Nephron (organoid): ENCODE data around the gene TRIM63.
A peak's percentile ranks its signal among the peaks of the same experiment; 100 is the strongest.

ENCODE experiments used
- H3K27ac Mint-ChIP-seq, 3 experiments: 2 replicates each; pipeline ENCODE4 v1.8.0; 2020; ENCODE audit warnings: mixed read lengths in 3 of 3, mild to moderate bottlenecking in 2 of 3, moderate library complexity in 1 of 3
- H3K27me3 Mint-ChIP-seq: 2 replicates; pipeline ENCODE4 v1.8.0; 2021; ENCODE audit warnings: low read depth, mild to moderate bottlenecking, moderate library complexity, mixed read lengths
- H3K36me3 Mint-ChIP-seq: 2 replicates; pipeline ENCODE4 v1.8.0; 2020; ENCODE audit warnings: low read depth, mixed read lengths
- H3K4me1 Mint-ChIP-seq: 2 replicates; pipeline ENCODE4 v1.8.0; 2020; ENCODE audit warnings: mixed read lengths
- H3K4me3 Mint-ChIP-seq, 3 experiments: 2 replicates each; pipeline ENCODE4 v1.8.0; 2020; ENCODE audit warnings: mild to moderate bottlenecking in 3 of 3, mixed read lengths in 3 of 3, moderate library complexity in 2 of 3
- H3K9me3 Mint-ChIP-seq: 2 replicates; pipeline ENCODE4 v1.8.0; 2020; ENCODE audit warnings: mixed read lengths
- TF ChIP-seq, protein P1 (sequence below), 3 experiments: fragments of 200-600 bp; sonication (generic); IDR thresholded peaks; one replicate each; pipeline ENCODE4 v1.5.0; 2021; ENCODE audit warnings: antibody characterized with exemption in 3 of 3; ENCODE audit not compliant: unreplicated experiment in 3 of 3

Gene TRIM63

DNA sequence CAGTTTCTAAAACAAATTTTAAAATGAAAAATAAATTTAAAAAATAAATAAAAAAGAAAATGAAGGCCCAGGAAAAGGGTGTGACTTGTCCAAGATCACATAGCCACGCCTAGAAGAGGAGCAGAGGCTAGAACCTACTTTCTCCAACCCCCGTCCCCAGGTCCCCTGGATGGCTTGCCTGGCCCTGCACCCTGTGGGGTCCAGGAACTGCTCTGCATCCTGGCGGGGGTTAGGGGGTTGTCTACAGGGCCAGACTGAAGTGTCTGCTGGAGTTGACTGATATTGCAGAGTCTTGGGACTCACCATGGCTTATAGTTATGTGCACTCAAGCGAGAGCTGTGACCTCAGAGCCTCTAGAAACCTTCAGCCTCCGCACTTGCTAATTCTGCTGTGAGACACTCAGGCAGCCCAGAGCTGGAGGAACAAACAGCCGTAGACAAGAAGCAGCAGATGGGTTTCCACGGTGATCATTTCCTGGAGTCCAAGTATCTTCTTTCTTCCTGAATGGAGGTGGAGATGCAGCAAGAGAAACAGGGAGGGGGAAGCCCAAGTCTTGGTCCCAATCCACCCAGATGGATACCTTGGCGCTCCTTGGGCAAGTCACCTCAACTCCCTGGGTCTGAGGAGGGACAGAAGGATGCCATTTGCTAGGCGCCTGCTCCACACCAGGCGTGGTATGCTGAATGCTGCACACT lies 51.0 kb downstream of the TRIM63 start:
- peaks cover 48% of the 10 kb centered on the region for H3K4me1 Mint-ChIP-seq
- peak overlapping the region in 2 of 3 experiments; percentile 25 to 42 for H3K27ac Mint-ChIP-seq
- no peaks in the 10 kb centered on the region for H3K9me3 Mint-ChIP-seq
- H3K4me3 Mint-ChIP-seq: no peak overlapping the region
- peaks cover 5% of the 10 kb centered on the region for H3K27me3 Mint-ChIP-seq
- H3K36me3 Mint-ChIP-seq: no peaks in the 10 kb centered on the region
- TF ChIP-seq, protein P1, sequence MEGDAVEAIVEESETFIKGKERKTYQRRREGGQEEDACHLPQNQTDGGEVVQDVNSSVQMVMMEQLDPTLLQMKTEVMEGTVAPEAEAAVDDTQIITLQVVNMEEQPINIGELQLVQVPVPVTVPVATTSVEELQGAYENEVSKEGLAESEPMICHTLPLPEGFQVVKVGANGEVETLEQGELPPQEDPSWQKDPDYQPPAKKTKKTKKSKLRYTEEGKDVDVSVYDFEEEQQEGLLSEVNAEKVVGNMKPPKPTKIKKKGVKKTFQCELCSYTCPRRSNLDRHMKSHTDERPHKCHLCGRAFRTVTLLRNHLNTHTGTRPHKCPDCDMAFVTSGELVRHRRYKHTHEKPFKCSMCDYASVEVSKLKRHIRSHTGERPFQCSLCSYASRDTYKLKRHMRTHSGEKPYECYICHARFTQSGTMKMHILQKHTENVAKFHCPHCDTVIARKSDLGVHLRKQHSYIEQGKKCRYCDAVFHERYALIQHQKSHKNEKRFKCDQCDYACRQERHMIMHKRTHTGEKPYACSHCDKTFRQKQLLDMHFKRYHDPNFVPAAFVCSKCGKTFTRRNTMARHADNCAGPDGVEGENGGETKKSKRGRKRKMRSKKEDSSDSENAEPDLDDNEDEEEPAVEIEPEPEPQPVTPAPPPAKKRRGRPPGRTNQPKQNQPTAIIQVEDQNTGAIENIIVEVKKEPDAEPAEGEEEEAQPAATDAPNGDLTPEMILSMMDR (IDR thresholded peaks at IDR 0.05; ENCODE audit: unreplicated experiment in 3 of 3): no peak

DNA sequence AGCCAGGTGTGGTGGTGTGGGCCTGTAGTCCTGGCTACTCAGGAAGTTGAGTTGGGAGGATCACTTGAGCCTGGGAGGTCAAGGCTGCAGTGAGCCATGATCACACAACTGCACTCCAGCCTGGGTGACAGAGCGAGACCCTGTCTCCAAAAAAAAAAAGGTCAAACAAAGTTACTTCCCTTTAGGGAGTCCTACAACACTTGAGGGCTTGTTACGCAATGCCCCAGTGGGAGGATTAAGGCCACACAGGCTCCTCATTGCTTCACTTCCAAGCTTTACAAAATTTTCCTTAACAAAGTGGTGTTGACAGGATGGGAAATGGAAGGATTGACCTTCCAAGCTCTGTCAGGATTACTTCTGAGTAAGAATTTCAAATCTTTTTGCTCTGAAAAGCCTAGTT lies 52.1 kb downstream of the TRIM63 start:
- TF ChIP-seq, protein P1 (IDR thresholded peaks at IDR 0.05; ENCODE audit: unreplicated experiment in 3 of 3): no peak
- Mint-ChIP-seq H3K27ac (no peak overlapping the region), H3K36me3 (no peaks in the 10 kb centered on the region), H3K27me3 (peaks cover 10% of the 10 kb centered on the region), H3K9me3 (no peaks in the 10 kb centered on the region), H3K4me1 (peaks cover 45% of the 10 kb centered on the region), H3K4me3 (no peak overlapping the region)

DNA sequence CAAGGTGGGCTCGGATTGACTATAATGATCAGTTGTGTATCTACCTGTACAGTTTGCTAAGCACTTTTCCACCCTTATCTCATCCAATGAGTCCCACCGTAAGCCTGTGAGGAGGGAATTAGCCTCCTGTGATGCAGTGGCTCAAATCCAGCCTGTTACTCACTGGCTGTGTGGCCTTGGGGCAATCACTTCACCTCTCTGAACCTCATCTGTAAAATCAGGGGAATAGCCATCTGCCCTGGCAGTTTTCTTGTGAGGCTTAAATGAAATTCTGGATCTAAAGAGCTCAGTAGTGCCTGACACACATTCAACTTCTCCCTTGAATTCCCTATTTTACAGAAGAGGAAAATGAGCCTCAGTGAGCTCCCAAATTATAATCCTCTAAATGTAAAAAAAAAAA lies 53.3 kb downstream of the TRIM63 start:
- Mint-ChIP-seq H3K27me3 (peaks cover 10% of the 10 kb centered on the region), H3K9me3 (no peaks in the 10 kb centered on the region), H3K27ac (no peak overlapping the region), H3K36me3 (no peaks in the 10 kb centered on the region), H3K4me3 (no peak overlapping the region), H3K4me1 (peaks cover 39% of the 10 kb centered on the region)
- TF ChIP-seq, protein P1 (IDR thresholded peaks at IDR 0.05; ENCODE audit: unreplicated experiment in 3 of 3): no peak

DNA sequence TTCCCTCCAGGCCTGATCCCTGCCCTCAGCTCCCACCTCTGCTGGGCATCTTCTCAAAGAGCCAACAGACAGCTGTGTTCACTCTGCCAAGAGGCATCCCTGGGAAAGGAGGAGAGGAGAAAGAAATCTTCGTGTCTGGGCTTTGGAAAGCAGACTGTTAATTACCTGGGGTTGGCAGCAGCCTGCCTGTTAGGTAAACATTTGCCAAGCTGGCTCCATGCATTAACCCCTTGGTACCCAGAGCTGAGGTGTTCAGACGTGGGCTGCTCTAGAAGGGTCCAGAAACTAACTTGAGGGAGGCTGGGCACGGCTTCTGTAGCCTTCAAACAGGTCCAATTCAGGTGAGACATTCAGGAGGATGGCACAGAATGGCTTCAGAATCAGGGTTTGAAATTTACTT lies 54.6 kb downstream of the TRIM63 start:
- Mint-ChIP-seq H3K27ac (peak overlapping the region in 2 of 3 experiments; percentile 32 to 63), H3K9me3 (no peaks in the 10 kb centered on the region), H3K36me3 (no peaks in the 10 kb centered on the region), H3K27me3 (peaks cover 10% of the 10 kb centered on the region), H3K4me1 (peaks cover 32% of the 10 kb centered on the region), H3K4me3 (no peak overlapping the region)
- TF ChIP-seq, protein P1 (IDR thresholded peaks at IDR 0.05; ENCODE audit: unreplicated experiment in 3 of 3): no peak

DNA sequence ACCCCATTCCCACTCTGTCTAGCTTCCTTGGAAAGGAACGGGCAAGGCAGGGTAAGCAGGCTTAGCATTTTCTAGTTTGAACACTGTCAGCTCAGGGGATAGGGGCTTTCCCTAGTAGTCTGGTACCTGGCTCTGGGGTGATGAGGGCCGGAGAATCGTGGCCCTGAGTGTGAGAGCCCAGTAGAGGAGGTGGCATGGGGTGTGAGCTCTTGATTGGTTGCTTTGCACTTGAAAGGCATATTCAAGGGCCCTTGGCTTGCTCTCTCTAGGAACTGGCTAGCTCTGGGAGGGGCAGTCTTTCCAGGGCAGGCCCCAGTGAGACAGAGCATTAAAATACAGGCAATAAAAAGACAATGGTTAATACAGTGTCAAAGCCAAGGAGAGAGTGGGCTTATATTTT lies 56.6 kb downstream of the TRIM63 start:
- H3K9me3 Mint-ChIP-seq: no peaks in the 10 kb centered on the region
- peaks cover 7% of the 10 kb centered on the region for H3K27me3 Mint-ChIP-seq
- no peaks in the 10 kb centered on the region for H3K36me3 Mint-ChIP-seq
- H3K4me1 Mint-ChIP-seq: peaks cover 23% of the 10 kb centered on the region
- peak overlapping the region; percentile 11 to 56 (median 25) for H3K27ac Mint-ChIP-seq
- TF ChIP-seq, protein P1 (IDR thresholded peaks at IDR 0.05; ENCODE audit: unreplicated experiment in 3 of 3): no peak
- H3K4me3 Mint-ChIP-seq: no peak overlapping the region
